NCI-H345 treated with DMSO at 0.1 percent for 48 hours (cell line): ENCODE measurements around the gene SEC31B.
A peak's percentile ranks its signal among the peaks of the same experiment; 100 is the strongest.

Source experiments
- DNase-seq: peaks from one replicate; lab custom pipeline; 2025; ENCODE audit not compliant: unreplicated experiment; lab: John Stamatoyannopoulos, UW

SEC31B gene

DNA sequence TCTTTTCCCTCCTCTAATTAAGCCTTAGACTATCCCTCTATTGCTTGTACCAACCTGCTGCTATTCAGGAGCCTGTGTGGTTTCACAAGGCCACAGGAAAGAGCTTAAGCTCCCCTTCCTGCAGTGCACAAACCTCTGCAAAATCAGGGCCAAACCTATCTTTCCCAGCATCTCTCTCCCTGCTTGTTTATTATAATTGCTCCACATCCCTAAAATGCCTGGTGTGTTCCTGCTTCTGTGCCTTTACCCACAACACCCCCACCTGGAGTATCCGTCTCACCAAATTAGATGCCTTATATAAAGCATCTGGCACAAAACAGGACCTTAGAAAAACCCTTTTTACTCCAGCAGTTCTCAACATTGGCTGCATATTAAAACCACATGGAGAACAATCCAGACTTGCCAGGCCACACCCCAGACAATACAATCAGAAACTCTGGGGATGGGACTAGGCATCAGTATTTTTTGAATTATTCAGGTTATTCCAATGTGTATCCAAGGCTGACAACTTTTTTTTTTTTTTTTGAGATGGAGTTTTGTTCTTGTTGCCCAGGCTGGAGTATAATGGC, 16.7 kb downstream of the SEC31B start:
- DNase-seq: no peak

DNA sequence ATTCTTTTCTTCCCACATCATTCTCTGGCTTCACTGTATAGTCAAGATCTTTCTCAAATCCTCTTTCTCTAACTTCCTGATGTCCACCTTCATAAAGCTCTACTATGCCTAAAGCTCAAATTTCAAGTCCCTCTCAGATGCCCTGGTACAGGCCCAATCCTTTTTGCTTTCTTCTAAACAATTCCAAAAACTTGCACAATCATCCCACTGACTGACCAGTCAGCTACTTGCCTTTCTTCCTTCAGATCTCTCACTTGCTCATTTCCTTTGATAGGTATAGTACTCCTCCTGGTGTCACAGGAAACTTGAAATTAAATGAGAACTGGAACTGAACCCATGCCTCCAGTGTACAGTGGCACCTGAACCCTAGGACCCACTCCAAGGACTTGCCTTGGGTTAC, 18.2 kb downstream of the SEC31B start:
- DNase-seq: no peak

GRCh38 chr10:100498059-100498458, 21.6 kb downstream of the SEC31B start:
- no peak for DNase-seq

- no peak for DNase-seq
Observed at GRCh38 chr10:100496567-100496966, 23.1 kb downstream of the SEC31B start.

DNA sequence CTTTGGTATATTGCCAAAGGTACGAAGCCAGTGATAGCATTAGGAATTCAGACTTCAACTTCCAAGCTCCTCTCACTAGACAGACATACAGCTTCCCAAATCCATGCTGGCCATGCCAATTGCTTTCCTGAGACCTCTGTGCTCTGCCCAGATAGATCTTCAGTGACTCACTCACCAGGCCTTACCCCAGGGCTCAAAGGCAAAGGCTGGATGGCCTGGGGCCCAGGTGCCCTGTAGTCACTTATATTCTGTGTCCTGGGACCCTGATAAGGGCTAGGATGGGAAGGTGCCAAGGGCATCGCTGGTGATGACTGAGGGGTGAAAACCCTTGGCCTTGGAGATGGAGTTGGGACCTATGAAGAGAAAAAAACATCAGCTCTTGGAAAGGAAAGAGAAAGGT, 29.1 kb downstream of the SEC31B start:
- no peak for DNase-seq

- DNase-seq: no peak
Observed at GRCh38 chr10:100489396-100489795, 30.3 kb downstream of the SEC31B start.

GRCh38 chr10:100487529-100487928, 32.1 kb downstream of the SEC31B start:
- DNase-seq: no peak

DNA sequence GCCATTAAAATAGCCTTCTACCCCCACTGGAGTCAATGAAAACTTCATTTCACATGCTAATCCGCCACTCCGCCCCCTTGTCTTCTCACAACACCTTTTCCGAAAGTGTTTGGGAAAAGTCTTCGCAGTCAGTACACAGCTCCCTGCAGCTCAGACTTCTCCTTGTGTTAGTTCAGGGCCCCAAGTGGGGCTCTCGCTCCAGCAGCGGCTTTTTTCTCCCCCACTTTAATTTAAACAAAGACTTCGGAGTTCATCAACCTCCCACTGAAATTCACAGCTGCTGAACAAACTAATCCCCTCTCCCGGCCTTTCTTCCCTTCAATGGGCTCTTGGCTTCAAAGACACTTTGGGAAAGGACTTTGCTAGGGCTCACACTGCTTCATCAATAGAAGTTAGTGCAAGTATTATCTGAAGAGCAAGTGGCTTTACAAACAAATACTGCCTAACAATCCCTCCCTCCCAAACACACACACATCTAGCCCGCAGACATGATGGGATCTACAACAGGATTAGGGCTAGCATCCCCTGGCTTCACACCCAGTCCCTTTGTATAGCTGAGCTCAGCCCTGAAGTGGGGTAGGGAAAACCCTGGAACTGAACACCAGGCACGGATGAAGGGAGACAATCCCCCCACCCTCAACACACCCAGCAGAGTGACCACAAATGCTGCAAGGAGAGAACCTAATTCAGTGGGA, 33.7 kb downstream of the SEC31B start:
- no peak for DNase-seq

GRCh38 chr10:100485366-100485765, 34.3 kb downstream of the SEC31B start:
- no peak for DNase-seq

- no peak for DNase-seq
Observed at GRCh38 chr10:100483876-100484666, 35.6 kb downstream of the SEC31B start.

- no peak for DNase-seq
Observed at GRCh38 chr10:100482834-100483185, 36.9 kb downstream of the SEC31B start.

- DNase-seq: peak; percentile 22
Observed at GRCh38 chr10:100482181-100482833, 37.4 kb downstream of the SEC31B start.

DNA sequence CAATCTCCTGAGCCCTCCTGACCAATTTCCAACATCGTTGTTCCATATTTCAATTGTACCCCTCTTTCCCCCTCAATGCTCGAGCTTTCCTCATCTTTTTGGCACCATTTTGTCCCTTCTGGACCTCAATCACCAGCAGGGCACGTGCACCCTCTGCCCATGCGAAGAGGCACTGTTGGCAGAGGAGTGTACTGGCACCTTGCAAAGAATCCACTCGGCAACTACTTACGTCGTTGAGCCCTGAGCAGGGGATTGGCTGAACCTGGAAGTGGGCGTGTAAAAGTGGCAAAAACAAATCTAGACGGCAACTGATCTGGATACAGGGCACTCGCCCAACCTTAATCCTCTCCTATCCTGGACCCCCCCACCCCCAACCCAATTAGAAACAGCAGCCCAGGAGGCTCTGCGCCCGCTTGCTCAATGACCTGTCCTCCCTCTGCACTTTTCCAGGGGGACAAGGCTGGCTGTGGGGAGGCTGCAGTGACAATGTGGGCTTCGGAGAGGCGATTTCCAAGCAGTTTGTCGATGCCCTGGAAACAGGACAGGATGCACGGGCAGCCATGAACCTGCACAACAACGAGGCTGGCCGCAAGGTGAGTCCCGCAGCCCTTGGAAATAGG, 38.1 kb downstream of the SEC31B start:
- peak; percentile 61 for DNase-seq

DNA sequence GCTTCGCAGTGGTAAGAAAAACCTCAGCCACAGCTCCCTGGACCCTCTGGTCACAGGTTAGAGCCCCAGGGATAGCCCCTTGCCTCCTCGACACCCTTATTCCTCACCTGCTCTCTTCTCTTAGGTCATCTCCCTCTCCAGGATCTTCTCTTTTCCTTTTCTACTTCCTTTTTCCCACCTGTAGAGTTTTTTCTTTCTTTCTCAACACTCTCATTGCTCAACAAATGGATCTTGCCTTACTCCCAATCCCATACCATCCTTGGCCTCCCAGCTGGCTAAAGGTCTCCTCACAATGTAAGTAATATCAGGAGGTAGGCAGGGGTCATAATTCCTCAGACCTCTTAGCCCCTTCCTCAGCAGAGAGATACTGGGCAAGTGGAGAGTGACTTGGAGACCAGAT, 39.7 kb downstream of the SEC31B start:
- no peak for DNase-seq

DNA sequence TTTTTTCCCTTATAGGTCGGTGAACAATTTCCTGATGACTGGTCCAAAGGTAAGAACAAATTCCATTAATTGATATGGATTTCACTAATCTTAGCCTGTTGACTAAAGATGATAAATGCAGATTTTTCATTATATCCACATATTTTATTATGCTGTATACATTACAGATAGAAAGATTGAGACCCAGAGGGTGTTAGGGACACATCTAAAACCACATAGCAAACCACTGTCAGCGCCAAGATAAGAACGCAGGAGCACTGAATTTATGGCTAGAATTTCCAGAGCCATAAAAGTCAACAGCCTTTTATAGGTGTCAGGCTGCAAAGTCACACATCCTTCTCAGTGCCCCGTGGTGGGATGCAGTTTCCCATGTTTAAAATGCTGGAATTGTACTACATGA, 40.6 kb downstream of the SEC31B start:
- DNase-seq: no peak

GRCh38 chr10:100477970-100478369, 41.7 kb downstream of the SEC31B start:
- DNase-seq: no peak

- DNase-seq: no peak
Observed at GRCh38 chr10:100470367-100470766, 49.3 kb downstream of the SEC31B start.

- DNase-seq: no peak
Observed at GRCh38 chr10:100469756-100470155, 49.9 kb downstream of the SEC31B start.

GRCh38 chr10:100468978-100469377, 50.7 kb downstream of the SEC31B start:
- no peak for DNase-seq

- no peak for DNase-seq
Observed at GRCh38 chr10:100468322-100468721, 51.3 kb downstream of the SEC31B start.

- DNase-seq: no peak
Observed at GRCh38 chr10:100462709-100463108, 57.0 kb downstream of the SEC31B start, which contains the start of gene WNT8B. Gene WNT8B, plus strand, starts transcription at chr10:100463009. Its CDS starts 160 bp downstream, at chr10:100463169.
